IMR-90 (cell line): ENCODE measurements around the gene P2RY14. TPM values are rescaled to one million over a fixed set of nuclear protein-coding genes. Genes with fewer than 3 reads are reported as not detected.

Source experiments
- ATAC-seq: fragments of 200-7000 bp; cut with Tn5 transposase; 2 replicates; pipeline ENCODE4 v1.9.1; 2020; ENCODE audit warnings: low read depth, mild to moderate bottlenecking, moderate library complexity
- BruUV-seq: library from RNA; stranded (reverse); fragments of 400-500 nt; replicated peaks from 2 replicates; lab custom pipeline; 2021; lab: Mats Ljungman, UMichigan
- CTCF ChIA-PET: fragments of 300-600 bp; formaldehyde crosslinking; extraction: SDS; loops from one replicate; lab custom pipeline; 2021; ENCODE audit warnings: antibody characterized with exemption; lab: Yijun Ruan, JAX
- POLR2A ChIA-PET: fragments of 300-600 bp; sonication (Branson Sonifier 250); formaldehyde crosslinking; loops from one replicate; lab custom pipeline; 2022; ENCODE audit warnings: antibody characterized with exemption; ENCODE audit not compliant: unreplicated experiment; lab: Charles Lee
- DNase-seq: peaks from one replicate; pipeline ENCODE4 v3.0.0; 2013
- H2AFZ ChIP-seq: replicated peaks from 2 replicates; pipeline ENCODE3; 2013; ENCODE audit warnings: low read length, mild to moderate bottlenecking; ENCODE audit not compliant: poor library complexity
- H2AK5ac ChIP-seq: 2 replicates; pipeline ENCODE4 v1.6.1; 2013; ENCODE audit warnings: low read depth, low read length, inconsistent platforms
- H2AK9ac ChIP-seq: replicated peaks from 2 replicates; pipeline ENCODE3; 2013; ENCODE audit warnings: mild to moderate bottlenecking, low read depth, low read length, moderate library complexity; ENCODE audit not compliant: poor library complexity
- H2BK120ac ChIP-seq: 2 replicates; pipeline ENCODE4 v1.6.1; 2013; ENCODE audit warnings: low read depth, low read length, inconsistent platforms
- H2BK15ac ChIP-seq: 3 replicates; pipeline ENCODE4 v1.6.1; 2013; ENCODE audit warnings: low read depth, low read length, inconsistent platforms
- H2BK20ac ChIP-seq: 2 replicates; pipeline ENCODE4 v1.6.1; 2013; ENCODE audit warnings: low read depth, mild to moderate bottlenecking, inconsistent platforms, low read length, moderate library complexity
- H2BK5ac ChIP-seq: 2 replicates; pipeline ENCODE4 v1.6.1; 2013; ENCODE audit warnings: mild to moderate bottlenecking, low read depth, low read length, inconsistent platforms; ENCODE audit not compliant: poor library complexity, severe bottlenecking
- H3K14ac ChIP-seq: replicated peaks from 2 replicates; pipeline ENCODE4 v1.6.1; 2013; ENCODE audit warnings: low read depth, low read length, inconsistent platforms
- H3K18ac ChIP-seq: 2 replicates; pipeline ENCODE4 v1.6.1; 2013; ENCODE audit warnings: low read depth, low read length, control low read depth
- H3K23ac ChIP-seq: 2 replicates; pipeline ENCODE4 v1.6.1; 2013; ENCODE audit warnings: low read depth, low read length, inconsistent platforms
- H3K27ac ChIP-seq: 2 replicates; pipeline ENCODE4 v1.5.1; 2013; ENCODE audit warnings: mild to moderate bottlenecking, control low read depth, low read length; ENCODE audit not compliant: insufficient read depth
- H3K27me3 ChIP-seq: 2 replicates; pipeline ENCODE4 v1.6.1; 2013; ENCODE audit warnings: low read length; ENCODE audit not compliant: control insufficient read depth, insufficient read depth
- H3K36me3 ChIP-seq: 2 replicates; pipeline ENCODE4 v1.6.1; 2013; ENCODE audit warnings: low read length, mixed read lengths; ENCODE audit not compliant: control insufficient read depth, insufficient read depth
- H3K4ac ChIP-seq: 2 replicates; pipeline ENCODE4 v1.6.1; 2013; ENCODE audit warnings: low read depth, low read length, inconsistent platforms
- H3K4me1 ChIP-seq: 2 replicates; pipeline ENCODE4 v1.6.1; 2013; ENCODE audit warnings: low read length, mixed read lengths; ENCODE audit not compliant: control insufficient read depth, insufficient read depth
- H3K4me2 ChIP-seq: 2 replicates; pipeline ENCODE4 v1.6.1; 2013; ENCODE audit warnings: low read depth, mild to moderate bottlenecking, control low read depth, low read length, moderate library complexity
- H3K4me3 ChIP-seq: 2 replicates; pipeline ENCODE4 v1.5.1; 2013; ENCODE audit warnings: low read depth, mild to moderate bottlenecking, control low read depth, low read length, moderate library complexity; ENCODE audit not compliant: insufficient read depth
- H3K56ac ChIP-seq: 2 replicates; pipeline ENCODE4 v1.6.1; 2013; ENCODE audit warnings: low read length, inconsistent platforms; ENCODE audit not compliant: insufficient read depth; ENCODE audit errors: extremely low read depth
- H3K79me1 ChIP-seq, 2 experiments: 2 replicates each; pipeline ENCODE4 v1.6.1; 2013; ENCODE audit warnings: low read length in 2 of 2, inconsistent platforms in 1 of 2, low read depth in 1 of 2
- H3K9ac ChIP-seq: 2 replicates; pipeline ENCODE4 v1.6.1; 2013; ENCODE audit warnings: low read depth, low read length, control low read depth
- H3K9me1 ChIP-seq: 2 replicates; pipeline ENCODE4 v1.6.1; 2013; ENCODE audit warnings: low read length, inconsistent platforms; ENCODE audit not compliant: insufficient read depth
- H3K9me3 ChIP-seq: 2 replicates; pipeline ENCODE4 v1.6.1; 2013; ENCODE audit warnings: low read length; ENCODE audit not compliant: control insufficient read depth, insufficient read depth
- H4K20me1 ChIP-seq: 2 replicates; pipeline ENCODE4 v1.6.1; 2013; ENCODE audit warnings: low read length, inconsistent platforms; ENCODE audit not compliant: insufficient read depth
- H4K5ac ChIP-seq: 2 replicates; pipeline ENCODE4 v1.6.1; 2013; ENCODE audit warnings: mild to moderate bottlenecking, low read depth, low read length, control low read depth
- H4K8ac ChIP-seq, 2 experiments: 2 replicates each; pipeline ENCODE4 v1.6.1; 2013; ENCODE audit warnings: low read depth in 2 of 2, low read length in 2 of 2, control low read depth in 1 of 2, inconsistent platforms in 1 of 2
- H4K91ac ChIP-seq: 2 replicates; pipeline ENCODE4 v1.6.1; 2013; ENCODE audit warnings: low read depth, low read length, inconsistent platforms; ENCODE audit not compliant: insufficient read depth
- BHLHE40 ChIP-seq: fragments of 150-350 bp; IDR thresholded peaks from 2 replicates; pipeline ENCODE4 v1.6.1; 2016; ENCODE audit warnings: mild to moderate bottlenecking, low read depth, low read length
- CEBPB ChIP-seq: IDR thresholded peaks from 2 replicates; pipeline ENCODE4 v1.6.1; 2012; ENCODE audit warnings: low read depth, low read length, improper control_type of control experiment
- CHD1 ChIP-seq: IDR thresholded peaks from 2 replicates; pipeline ENCODE4 v1.6.1; 2012; ENCODE audit warnings: low read depth, low read length, improper control_type of control experiment
- CTCF ChIP-seq: conservative IDR thresholded peaks from 2 replicates; pipeline ENCODE4 v1.5.1; 2012; ENCODE audit warnings: mild to moderate bottlenecking, low read depth, low read length, improper control_type of control experiment
- ELK1 ChIP-seq: fragments of 150-350 bp; IDR thresholded peaks from 2 replicates; pipeline ENCODE4 v1.6.1; 2016; ENCODE audit warnings: low read depth, mild to moderate bottlenecking, low read length, moderate library complexity, borderline replicate concordance
- FOS ChIP-seq: fragments of 150-350 bp; IDR thresholded peaks from 2 replicates; pipeline ENCODE4 v1.6.1; 2016; ENCODE audit warnings: low read depth, low read length
- MAFK ChIP-seq: IDR thresholded peaks from 2 replicates; pipeline ENCODE4 v1.6.1; 2012; ENCODE audit warnings: low read depth, low read length, improper control_type of control experiment
- MAZ ChIP-seq: IDR thresholded peaks from 2 replicates; pipeline ENCODE4 v1.6.1; 2012; ENCODE audit warnings: low read depth, mild to moderate bottlenecking, low read length, improper control_type of control experiment, moderate library complexity, borderline replicate concordance
- MXI1 ChIP-seq: IDR thresholded peaks from 2 replicates; pipeline ENCODE4 v1.6.1; 2012; ENCODE audit warnings: low read depth, mild to moderate bottlenecking, low read length, moderate library complexity, borderline replicate concordance
- NFE2L2 ChIP-seq: fragments of 150-350 bp; IDR thresholded peaks from 2 replicates; pipeline ENCODE4 v1.6.1; 2016; ENCODE audit warnings: low read depth, mild to moderate bottlenecking, low read length
- POLR2A ChIP-seq: IDR thresholded peaks from 2 replicates; pipeline ENCODE4 v1.6.1; 2012; ENCODE audit warnings: mild to moderate bottlenecking, low read depth, low read length
- RAD21 ChIP-seq: IDR thresholded peaks from 2 replicates; pipeline ENCODE4 v1.6.1; 2012; ENCODE audit warnings: low read length, improper control_type of control experiment
- RCOR1 ChIP-seq: IDR thresholded peaks from 2 replicates; pipeline ENCODE4 v1.6.1; 2012; ENCODE audit warnings: mild to moderate bottlenecking, low read length, improper control_type of control experiment; ENCODE audit not compliant: insufficient replicate concordance
- RFX5 ChIP-seq: IDR thresholded peaks from 2 replicates; pipeline ENCODE4 v1.8.0; 2012; ENCODE audit warnings: low read depth, mild to moderate bottlenecking, low read length, moderate library complexity
- SMC3 ChIP-seq: fragments of 150-350 bp; IDR thresholded peaks from 2 replicates; pipeline ENCODE4 v1.6.1; 2016; ENCODE audit warnings: low read depth, mild to moderate bottlenecking, antibody characterized with exemption, low read length, moderate library complexity
- USF2 ChIP-seq: fragments of 150-350 bp; IDR thresholded peaks from 2 replicates; pipeline ENCODE4 v1.6.1; 2017; ENCODE audit warnings: mild to moderate bottlenecking, antibody characterized with exemption, low read length, low read depth
- WGBS, 2 experiments: methylation state at CpG; one replicate each; pipeline versions ENCODE4 v1.1.5 to v1.1.7; 2013; ENCODE audit warnings: missing lambda C conversion rate in 2 of 2; ENCODE audit not compliant: insufficient read length in 1 of 2; ENCODE audit errors: extremely low coverage in 2 of 2; 5-methylcytosine and 5-hydroxymethylcytosine counted together
- dilution Hi-C: fragments of 300-500 bp; cut with HindIII; formaldehyde crosslinking; loops from one replicate; pipeline ENCODE4 v1.14.3; 2018; ENCODE audit warnings: low sequenced_read_pairs; ENCODE audit not compliant: unreplicated experiment
- in situ Hi-C: fragments of 300-500 bp; cut with MboI; formaldehyde crosslinking; loops from 3 replicates; pipeline ENCODE4 v1.14.3; 2019; ENCODE audit warnings: low sequenced_read_pairs, inconsistent platforms, mixed read lengths
- intact Hi-C: fragments of 100-400 bp; cut with micrococcal nuclease; formaldehyde crosslinking; loops from 2 replicates; pipeline ENCODE4 v1.10.0; 2022
- polyA plus RNA-seq, 3 experiments: library from polyadenylated mRNA; depleted of rRNA; stranded (reverse); fragments of >200 nt; gene quantifications; 2 replicates each; pipeline ENCODE4 v1.2.3, GENCODE V29; 2012; ENCODE audit warnings: low replicate concordance in 1 of 3
- total RNA-seq: library from RNA; depleted of rRNA; stranded (reverse); fragments of >200 nt; gene quantifications from 2 replicates; pipeline ENCODE4 v1.2.3, GENCODE V29; 2012

Gene P2RY14
- total and polyA plus RNA-seq, 2 of the 4 experiments (the other 2 are of a cell fraction): not detected

GRCh38 chr3:151213151-151213550, 65.2 kb downstream of the P2RY14 start:
- H3K27me3 ChIP-seq: no peaks in the 10 kb centered on the region
- H4K5ac ChIP-seq: no peak overlapping the region
- H2BK120ac ChIP-seq: no peak overlapping the region
- H2BK5ac ChIP-seq: no peak overlapping the region
- H3K79me1 ChIP-seq: no peaks in the 10 kb centered on the region
- no peak overlapping the region for H3K4ac ChIP-seq
- H2AK5ac ChIP-seq: no peak overlapping the region
- BruUV-seq: no TSS peak
- H2BK20ac ChIP-seq: no peak overlapping the region
- H4K20me1 ChIP-seq: no peaks in the 10 kb centered on the region
- in situ Hi-C loops: no loop called here
- H3K4me1 ChIP-seq: peaks cover 3% of the 10 kb centered on the region; the same call in 1 of the 2 replicates
- WGBS, 2 experiments: 100% methylated on average over 1 of the region's 4 CpGs; no CpG with 5 or more reads in 1 of the 2 experiments
- no peak overlapping the region for H2AFZ ChIP-seq
- ChIA-PET POLR2A (no interaction called here), CTCF (interaction anchor here (0.9 kb wide), 1 partner anchor 46 kb away, joined by 3 read pairs; no protein-coding TSS in a partner anchor)
- H3K23ac ChIP-seq: no peak overlapping the region
- H3K9ac ChIP-seq: no peak overlapping the region
- H2AK9ac ChIP-seq: no peak overlapping the region
- no peak overlapping the region for H3K14ac ChIP-seq
- no peak overlapping the region for H2BK15ac ChIP-seq
- no peak overlapping the region for H3K27ac ChIP-seq
- no peak overlapping the region for H4K91ac ChIP-seq
- H3K4me3 ChIP-seq: no peak overlapping the region
- H3K18ac ChIP-seq: no peak overlapping the region
- intact Hi-C loops: no loop called here
- ATAC-seq: no peak
- peaks cover 6% of the 10 kb centered on the region; the same call in 1 of the 2 replicates for H3K9me1 ChIP-seq
- dilution Hi-C loops: no loop called here
- no peak overlapping the region for H3K56ac ChIP-seq
- H3K4me2 ChIP-seq: no peak overlapping the region
- H3K9me3 ChIP-seq: no peaks in the 10 kb centered on the region
- no peak for DNase-seq
- no peaks in the 10 kb centered on the region for H3K36me3 ChIP-seq
- H4K8ac ChIP-seq: no peak overlapping the region
- TF ChIP-seq SMC3 (no peak), RFX5 (no peak), ELK1 (no peak), POLR2A (no peak), BHLHE40 (no peak), CEBPB (no peak), USF2 (no peak), NFE2L2 (no peak), MAZ (no peak), RCOR1 (no peak), MAFK (no peak), CHD1 (no peak), FOS (no peak), CTCF (no peak), RAD21 (no peak), MXI1 (no peak)
